ENCODE results near the gene RNF25.
A peak's percentile ranks its signal among the peaks of the same experiment; 100 is the strongest.

Gene RNF25, protein sequence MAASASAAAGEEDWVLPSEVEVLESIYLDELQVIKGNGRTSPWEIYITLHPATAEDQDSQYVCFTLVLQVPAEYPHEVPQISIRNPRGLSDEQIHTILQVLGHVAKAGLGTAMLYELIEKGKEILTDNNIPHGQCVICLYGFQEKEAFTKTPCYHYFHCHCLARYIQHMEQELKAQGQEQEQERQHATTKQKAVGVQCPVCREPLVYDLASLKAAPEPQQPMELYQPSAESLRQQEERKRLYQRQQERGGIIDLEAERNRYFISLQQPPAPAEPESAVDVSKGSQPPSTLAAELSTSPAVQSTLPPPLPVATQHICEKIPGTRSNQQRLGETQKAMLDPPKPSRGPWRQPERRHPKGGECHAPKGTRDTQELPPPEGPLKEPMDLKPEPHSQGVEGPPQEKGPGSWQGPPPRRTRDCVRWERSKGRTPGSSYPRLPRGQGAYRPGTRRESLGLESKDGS
- 4.7 to 16.6 (median 10.8) reads per million in 18 experiments for total RNA-seq

DNA sequence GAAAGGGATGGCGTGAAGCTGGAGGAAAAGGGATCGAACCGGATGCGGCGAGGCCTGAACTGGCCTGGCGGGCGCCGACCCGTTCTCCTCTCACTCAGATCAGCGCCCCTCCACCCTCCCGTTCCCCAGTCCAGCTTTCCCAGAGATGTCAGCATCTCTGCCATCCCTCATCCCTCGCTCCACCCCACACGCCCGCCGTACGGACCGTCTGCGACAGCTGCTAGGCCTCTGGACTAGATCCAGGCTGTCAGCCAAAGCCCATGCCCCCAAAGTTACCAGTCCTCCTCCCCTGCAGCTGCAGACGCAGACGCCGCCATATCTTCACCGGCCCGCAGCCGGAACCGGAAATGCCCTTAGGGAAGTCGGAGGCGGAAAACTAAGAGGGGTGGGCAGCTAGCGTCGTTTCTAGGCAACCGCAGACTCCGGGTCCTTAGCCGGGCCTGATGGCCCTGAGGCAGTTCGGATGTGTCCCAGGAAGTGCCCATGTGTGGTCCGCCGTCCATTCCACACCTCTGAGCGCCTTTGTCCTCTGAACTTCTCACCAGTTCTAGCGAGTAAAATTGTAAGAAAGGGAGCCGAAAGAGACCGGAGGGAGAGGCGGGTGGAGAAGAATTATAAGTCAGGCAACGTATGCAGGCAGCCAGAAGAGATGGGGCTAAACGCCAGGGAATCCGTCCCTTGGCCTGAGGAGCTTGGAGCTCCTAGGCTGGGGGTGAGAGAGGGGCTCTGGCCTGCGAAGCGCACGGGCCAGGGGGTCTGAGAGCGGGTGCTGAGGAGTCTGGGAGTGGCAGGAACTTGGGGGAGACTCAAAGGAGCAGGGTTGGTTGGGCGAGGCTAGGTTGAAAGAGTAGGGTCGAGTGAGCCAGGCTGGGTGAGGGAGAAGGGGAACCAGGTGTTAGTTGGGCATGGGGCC, at the start of gene RNF25, which contains the start of gene STK36:
Gene RNF25, minus strand, starts transcription at position 349 of the 913 bp plus-strand sequence. Its CDS starts 32 bp downstream, at position 317.
Gene STK36, plus strand, starts transcription at position 433 of the 913 bp plus-strand sequence. CDS start 744 bp downstream, outside the sequence.
- DNase-seq, result peak; percentile 76 to 86

DNA sequence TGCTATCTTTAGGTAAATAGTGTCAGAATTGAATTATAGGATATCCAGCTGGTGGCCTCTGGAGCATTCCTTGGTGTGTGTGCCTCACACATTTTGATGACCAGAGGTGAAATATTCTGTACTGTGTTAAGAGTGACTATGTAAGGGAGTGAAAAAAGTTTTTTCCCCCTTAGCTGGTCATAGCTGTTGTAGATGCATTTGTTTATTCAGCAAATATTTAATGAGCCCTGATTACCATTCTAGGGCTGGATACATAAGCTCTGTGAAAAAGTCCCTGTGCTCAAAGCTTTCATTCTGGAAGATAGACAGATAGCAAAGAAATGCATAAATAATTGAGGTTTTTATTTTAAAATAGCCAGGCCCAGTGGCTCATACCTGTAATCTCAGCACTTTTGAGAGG, 49.7 kb upstream of the RNF25 start:
- no peak for DNase-seq

DNA sequence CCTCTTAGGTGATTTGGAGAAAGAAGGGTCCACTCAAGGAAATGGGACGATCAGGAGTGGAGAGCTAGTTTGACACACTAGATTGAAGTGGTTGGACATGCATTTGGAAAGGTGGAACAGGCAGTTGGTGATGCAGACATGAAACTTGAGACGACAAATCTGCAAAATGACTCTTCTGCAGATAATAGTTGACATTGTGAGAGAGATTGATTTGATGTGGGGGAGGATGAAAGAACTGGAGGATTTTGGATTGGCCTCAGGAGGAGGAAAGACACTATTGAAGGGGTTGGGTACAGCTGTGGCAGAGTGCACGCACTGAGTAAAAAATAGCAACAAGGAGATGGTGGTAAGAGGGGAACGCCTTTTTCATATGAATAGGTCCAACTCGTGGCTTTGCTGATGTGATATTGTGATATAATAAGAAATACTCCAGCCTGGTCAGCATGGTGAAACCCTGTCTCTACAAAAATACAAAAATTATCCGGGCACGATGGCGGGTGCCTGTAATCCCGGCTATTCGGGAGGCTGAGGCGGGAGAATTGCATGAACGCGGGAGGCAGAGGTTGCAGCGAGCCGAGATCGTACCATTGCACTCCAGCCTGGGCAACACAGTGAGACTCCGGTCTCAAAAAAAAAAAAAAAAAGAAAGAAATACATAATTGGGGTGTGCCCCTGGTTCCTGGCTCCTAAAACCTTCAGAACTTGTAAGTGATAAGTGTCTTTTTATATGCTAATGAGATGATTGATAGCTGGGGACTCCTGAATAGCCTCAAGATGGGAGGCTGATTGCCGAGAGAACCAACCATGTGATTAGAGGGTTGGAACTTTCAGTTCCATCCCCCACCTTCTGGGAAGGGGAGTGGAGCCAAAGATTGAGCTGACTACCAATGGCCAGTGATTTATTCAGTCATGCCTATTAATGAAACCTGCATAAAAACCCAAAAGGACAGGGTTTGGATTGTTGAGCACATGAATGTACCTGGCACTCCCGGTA, 48.5 kb upstream of the RNF25 start:
- no peak for DNase-seq

DNA sequence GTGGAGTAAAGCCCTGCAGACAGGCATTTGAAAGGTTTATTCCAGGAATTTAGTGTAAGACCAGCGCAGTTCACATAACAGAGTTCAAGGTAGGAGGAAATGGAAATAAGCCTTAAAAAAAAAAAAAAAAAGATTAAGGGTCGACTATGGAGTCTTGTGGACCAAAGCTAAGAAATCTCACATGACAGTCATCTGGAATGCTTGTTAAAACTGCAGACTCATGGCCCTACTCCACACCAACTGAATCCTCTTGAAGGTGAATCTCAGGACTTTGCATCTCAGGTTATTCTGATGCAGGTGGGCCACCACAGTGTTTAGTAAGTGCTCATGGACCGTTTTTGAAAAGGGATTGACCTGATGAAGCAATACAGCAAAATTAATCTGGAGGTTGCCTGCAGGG, 47.7 kb upstream of the RNF25 start:
- DNase-seq, result no peak

DNA sequence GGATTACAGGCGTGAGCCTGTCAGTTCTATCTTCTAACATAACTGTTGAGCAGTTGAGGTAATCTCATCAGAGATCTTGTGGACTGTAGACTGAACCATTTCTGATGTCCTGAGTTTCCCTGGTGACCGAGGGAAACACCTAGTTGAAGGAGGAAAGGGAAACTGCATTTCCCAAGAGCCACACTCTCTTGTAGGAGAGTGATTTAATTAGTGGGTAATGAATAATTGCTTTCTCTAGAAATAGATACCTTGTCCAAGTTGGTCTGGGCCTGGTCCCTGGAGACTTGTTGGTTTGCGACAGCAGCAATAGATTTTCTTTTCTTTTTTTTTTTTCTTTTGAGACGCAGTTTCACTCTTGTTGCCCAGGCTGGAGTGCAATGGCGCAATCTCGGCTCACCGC, 46.3 kb upstream of the RNF25 start:
- DNase-seq, result no peak

DNA sequence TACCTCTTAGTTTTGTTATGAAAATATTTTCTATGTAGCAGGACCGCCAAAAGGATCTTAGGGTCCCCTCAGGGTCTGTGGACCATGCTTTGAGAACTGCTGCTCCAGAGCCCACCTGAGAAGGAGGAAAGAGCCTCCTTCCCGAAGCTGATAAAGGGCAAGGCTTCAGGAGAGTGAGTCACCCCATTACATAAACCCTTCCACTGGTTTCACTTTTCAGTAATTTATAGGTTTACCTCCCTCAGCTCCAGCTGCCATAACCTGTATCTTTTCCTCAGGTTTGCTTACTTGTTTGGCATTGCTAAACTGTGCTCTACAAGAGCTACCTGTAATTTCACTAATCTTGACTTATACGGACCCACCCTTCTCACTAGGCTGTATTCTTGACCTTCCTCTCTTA, 45.5 kb upstream of the RNF25 start:
- no peak for DNase-seq

DNA sequence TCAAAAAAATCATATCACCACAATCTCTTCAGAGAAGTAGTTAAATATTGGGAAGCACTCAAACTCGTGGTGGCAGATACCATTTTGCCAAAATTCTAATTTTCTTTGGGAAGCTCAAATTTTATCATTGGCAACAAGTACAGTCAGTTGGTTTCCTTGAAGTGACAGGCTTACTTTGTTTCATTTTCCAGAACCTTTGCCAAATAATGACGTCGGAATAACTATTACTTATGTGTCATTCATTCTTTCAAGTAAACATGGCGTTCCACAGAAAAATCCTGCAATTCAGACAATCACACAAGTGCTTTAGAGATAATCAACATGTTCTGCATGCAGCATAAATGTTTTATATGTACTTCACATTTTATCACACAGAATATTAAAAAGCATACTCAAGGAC, 44.3 kb upstream of the RNF25 start:
- no peak for DNase-seq

DNA sequence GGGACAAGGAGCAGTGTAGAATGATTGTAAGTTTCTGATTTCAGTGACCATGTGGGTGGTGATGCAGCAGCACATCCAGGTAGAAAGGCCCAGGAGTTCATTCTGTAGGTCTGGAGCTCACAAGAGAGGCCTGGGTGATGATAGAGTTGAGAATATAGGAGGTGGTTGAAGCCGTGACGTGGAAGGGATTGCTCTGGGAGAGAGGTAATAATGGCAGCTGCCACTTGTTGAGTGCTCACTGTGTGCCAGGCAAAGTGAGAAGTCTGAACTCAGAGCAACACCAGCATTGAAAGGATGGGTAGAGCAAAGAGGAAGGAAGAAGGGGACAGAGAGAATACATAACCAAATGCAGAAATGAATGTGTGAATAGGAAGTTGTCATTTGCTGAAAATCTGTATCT, 42.1 kb upstream of the RNF25 start:
- DNase-seq, result peak in 1 of 2 donors; percentile 32

DNA sequence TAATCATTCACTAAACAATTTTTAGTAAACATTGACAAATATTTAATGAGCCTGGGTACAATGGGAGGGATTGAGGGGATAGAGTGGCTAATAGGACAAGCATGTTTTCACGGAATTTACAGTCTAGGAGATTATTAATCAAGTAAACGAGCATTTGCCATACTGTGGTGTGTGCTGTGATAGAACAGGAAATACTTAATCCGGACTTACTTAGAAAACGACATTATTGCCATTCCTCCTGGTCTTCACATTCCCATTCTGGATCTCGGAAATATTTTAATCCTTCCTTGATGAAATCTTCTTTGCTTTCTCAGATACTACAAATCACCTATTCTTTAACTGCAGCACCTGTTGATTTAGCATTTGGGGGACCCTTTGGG, 39.7 kb upstream of the RNF25 start:
- DNase-seq, result no peak

DNA sequence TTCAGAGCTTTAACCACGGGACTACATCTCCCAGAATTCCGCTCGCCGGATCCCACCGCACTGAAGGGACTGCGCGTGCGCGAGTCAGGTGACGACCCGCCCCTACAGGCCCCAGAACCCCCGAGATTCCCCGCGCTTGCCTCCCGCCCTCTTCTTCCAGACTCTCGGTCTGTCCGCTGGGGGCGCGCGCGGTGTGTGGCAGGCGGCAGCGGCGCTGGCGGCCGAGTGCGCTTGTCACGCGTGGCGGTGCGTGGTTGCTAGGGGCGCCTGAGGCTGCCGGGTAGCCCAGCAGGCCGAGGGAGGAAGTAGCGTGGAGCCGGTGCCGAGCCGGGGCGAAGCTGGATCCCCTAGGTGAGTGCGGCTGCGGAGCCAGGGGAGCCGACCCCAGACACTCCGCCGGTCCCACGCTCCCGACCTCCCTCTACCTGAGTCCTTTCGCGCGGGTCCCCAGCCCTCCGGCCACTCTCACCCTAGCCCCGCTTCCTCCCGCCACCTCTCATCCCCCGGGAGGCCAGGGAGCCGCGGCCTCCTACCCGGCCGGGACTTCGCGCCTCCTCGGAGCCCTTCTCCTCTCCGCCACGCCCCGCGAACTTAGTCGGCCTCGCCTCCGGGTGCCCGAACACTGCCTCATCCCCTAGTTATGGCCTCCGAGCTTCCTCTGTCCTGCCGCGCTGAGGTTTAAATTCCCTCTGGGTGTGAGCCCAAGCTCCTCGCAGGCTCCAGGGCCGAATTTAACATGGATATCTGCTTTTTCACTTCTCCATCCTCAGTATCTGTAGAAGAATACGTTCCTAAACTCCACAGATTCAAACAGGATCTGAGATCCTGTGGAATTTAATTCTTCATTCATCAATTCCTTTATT, 39.1 kb upstream of the RNF25 start, which contains the start of gene TTLL4:
Gene TTLL4, plus strand, starts transcription at position 149 of the 863 bp plus-strand sequence. CDS start 26,842 bp downstream, outside the sequence.
- DNase-seq, result peak; percentile 99

DNA sequence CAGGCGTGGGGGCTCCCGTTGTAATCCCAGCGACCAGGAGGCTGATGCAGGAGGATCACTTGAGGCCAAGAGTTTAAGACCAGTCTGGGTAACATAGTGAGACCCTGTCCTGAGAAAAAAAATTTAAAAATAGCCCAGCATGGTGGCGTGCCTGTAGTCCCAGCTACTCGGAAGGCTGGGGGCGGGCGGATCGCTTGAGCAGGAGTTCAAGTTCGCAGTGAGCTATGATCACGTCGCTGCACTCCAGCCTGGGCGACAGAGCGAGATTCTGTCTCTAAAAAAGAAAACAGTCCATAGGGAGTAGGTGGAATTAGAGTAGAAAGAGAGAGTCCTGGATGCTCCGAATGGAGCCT, 38.5 kb upstream of the RNF25 start:
- no peak for DNase-seq

DNA sequence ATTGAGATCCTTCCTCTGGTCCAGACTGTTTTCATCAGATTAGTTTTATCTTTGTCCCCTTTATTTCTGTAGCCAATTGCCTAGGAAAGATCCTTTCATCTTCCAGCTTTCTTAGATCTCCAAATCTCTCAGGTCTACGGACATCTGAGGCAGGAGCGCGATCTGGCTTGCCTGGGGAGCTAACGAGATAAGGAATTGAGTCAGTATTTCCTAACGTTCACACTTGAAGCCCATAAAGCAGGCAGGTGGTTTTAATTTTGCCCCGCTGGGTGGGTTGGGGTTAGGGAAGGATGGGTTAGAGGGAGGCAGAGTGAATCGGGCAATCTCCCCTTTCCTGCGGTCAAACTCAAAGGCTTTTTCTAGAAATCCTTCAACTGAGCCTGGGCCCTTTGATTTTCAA, 38.1 kb upstream of the RNF25 start:
- no peak for DNase-seq

DNA sequence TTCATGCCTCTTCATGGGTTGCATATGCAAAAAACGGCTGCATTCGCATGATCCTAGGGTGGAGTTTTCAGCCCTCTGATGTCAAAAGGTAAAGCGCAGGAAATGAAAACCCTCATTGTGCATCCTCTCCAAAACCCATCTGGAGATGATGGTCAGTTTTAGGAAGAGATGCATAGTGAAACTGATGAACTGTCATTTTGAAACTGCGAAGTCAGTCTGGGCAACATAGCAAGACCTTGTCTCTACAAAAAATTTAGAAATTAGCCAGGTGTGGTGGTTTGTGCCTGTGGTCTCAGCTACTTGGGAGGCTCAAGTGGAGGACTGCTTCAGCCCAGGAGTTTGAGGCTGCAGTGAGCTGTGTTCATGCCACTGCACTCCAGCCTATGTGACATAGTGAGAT, 36.3 kb upstream of the RNF25 start:
- no peak for DNase-seq

DNA sequence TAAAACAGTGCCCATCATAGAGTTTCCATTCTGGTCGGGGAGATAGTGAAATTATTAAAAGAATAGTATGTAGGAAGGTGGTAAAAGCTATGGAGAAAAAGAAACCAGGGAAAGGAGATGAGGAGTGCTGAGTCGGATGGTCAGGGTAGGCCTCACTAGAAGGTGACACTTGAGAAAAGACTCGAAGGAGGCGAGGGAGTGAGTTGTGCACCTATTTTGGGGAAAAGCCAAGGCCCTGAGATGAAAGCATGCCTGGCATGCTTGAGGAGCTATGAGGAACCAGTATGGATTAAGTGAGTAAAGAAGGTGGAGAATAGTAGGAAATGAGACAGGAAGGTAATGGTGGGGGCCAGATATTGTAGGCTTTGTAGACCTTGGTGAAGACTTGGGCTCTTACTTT, 31.5 kb upstream of the RNF25 start:
- no peak for DNase-seq

DNA sequence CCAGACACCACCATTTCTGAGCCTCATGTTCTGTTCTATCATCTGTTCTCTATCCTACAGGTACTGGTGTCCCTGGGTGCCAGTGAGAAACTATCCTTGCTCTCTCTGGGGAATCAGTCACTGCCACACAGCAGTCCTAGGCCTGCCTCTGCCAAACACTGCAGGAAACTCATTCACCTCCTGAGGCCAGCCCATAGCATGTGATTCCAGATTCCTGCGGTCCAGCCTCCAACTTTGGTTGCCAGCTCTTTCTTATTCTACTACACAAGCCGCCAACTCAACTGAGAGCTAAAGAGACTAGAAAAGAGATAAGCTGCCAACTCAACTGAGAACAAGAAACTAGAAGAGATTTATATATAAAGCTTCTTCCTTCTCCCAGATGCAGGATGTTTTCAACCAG, 30.0 kb upstream of the RNF25 start:
- no peak for DNase-seq

DNA sequence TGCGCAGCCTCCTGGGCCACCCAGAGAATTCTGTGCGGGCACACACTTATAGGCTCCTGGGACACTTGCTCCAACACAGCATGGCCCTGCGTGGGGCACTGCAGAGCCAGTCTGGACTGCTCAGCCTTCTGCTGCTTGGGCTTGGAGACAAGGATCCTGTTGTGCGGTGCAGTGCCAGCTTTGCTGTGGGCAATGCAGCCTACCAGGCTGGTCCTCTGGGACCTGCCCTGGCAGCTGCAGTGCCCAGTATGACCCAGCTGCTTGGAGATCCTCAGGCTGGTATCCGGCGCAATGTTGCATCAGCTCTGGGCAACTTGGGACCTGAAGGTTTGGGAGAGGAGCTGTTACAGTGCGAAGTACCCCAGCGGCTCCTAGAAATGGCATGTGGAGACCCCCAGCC, 27.1 kb upstream of the RNF25 start:
- no peak for DNase-seq

DNA sequence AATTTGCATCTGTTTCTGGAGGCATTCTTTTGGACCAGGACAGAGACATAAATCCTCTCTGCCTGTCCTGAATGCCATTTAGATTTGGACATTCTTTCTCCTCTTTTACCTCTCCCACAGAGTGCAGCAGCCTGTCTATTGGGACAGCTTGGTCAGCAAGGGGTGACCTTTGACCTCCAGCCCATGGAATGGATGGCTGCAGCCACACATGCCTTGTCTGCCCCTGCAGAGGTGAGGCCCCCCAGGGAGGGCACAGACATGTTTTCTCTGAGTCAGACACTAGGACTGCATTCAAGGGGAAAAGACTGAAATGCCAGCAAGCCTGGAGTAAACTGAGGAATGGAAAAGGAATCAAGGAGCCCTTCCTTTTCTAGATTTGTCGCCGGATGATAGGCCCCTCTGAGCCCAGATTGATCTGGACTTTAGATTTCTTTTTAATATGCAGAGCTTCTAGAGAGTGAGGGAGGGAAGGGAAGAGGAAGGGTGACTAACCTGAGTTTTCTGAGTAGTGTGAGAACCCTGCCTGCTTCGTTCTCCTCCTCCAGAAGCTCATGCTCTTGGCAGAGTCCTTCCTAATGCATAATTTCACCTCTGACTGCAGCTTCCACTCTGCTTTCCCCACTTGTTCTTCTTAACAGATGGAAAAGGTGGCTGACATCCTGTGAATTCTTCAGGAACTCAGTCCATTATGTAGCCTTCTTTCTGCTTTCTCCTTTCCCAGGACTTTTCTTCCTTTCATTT, 22.8 kb upstream of the RNF25 start:
- DNase-seq, result no peak

DNA sequence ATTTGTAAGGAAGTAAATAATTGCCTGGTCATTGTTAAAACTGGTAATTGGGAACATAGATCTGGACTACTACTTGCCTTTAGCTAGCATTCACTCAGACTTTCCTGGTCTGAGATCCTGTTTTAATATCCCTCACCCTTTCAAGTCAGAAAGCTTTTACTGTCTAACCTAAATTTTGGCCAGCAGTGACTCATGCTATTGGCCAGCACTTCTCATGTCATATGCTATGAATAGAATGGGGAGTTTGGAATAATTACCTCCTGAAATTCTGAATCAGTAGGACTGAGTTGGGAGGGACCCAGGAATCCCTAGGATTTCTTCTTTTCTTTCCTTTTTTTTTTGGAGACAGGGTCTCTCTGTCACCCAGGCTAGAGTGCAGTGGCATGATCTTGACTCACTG, 19.4 kb upstream of the RNF25 start:
- DNase-seq, result no peak

DNA sequence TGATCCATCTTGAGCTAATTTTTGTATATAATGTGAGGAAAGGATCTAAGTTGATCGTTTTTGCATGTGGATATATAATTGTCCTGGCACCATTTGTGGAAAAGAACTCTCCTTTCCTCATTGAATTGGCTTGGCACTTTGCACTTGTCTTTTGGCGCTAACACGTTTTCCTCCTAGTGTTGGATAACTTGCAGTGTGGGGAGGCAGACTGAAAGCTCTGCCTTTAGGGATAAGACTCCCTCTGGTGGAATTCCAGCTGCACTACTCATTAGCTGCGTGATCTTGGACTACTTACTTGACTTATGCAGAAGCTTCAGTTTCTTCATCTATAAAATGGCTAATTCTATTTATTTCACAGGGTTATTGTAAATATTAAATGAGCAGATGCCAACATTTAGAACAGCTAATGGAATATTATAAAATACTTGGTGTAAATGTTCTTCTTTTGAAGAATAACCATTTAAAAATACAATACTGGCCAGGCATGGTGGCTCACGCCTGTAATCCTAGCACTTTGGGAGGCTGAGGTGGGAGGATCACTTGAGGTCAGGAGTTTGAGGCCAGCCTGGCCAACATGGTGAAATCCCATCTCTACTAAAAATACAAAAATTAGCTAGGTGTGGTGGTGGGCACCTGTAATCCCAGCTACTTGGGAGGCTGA, 15.7 kb upstream of the RNF25 start:
- DNase-seq, result peak; percentile 86 to 87

DNA sequence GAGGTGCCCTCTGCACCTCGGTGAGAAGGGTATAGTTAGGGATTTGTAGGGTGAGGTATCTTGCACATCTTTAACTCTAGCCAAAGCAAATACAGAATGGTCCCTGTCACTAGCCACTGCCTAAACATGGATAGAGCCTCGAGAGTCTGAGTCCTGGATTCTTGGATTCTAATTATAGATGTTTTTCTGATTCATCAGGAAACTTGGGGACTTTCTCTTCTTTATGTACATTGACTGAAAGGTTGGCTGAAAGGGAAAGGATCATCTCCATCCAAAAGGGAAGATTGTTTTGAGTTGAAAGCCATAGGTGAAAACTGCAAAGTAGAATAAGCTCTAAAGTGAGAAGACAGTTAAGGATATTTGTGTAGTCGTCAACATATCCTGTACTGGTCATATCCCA, 8.3 kb upstream of the RNF25 start:
- no peak for DNase-seq
